Activated CD4-positive, alpha-beta T cell treated with anti-CD3 and anti-CD28 coated beads, Interleukin-2, amount 10 ng/mL, durations not matched to agents 7 days and 5 days (primary cell): ENCODE results near the gene ABCC4. TPM values are rescaled to one million over a fixed set of nuclear protein-coding genes. Genes with fewer than 3 reads are reported as not detected.
"Not testable (repeated sequence)": the region's sequence is repeated elsewhere in the genome, so short reads cannot be mapped to it uniquely, and the experiment has no call there.

Source experiments
- CTCF ChIA-PET: fragments of 350-600 bp; sonication (Branson Sonifier 250); formaldehyde crosslinking; loops from one replicate; lab custom pipeline; 2021; ENCODE audit warnings: antibody characterized with exemption; lab: Charles Lee
- POLR2A ChIA-PET: fragments of 350-600 bp; sonication (Branson Sonifier 250); formaldehyde crosslinking; loops from one replicate; lab custom pipeline; 2021; ENCODE audit warnings: antibody characterized with exemption; lab: Charles Lee
- DNase-seq: peaks from one replicate; pipeline ENCODE4 v3.0.0-alpha.2; 2020
- H3K27ac Mint-ChIP-seq: one replicate; pipeline ENCODE4 v1.8.0; 2021; ENCODE audit warnings: mild to moderate bottlenecking, moderate library complexity, mixed read lengths
- H3K27me3 Mint-ChIP-seq: one replicate; pipeline ENCODE4 v1.8.0; 2021; ENCODE audit warnings: mixed read lengths
- H3K36me3 Mint-ChIP-seq: one replicate; pipeline ENCODE4 v1.8.0; 2021; ENCODE audit warnings: low read depth, mixed read lengths
- H3K4me1 Mint-ChIP-seq: one replicate; pipeline ENCODE4 v1.8.0; 2021; ENCODE audit warnings: mixed read lengths
- H3K4me3 Mint-ChIP-seq: one replicate; pipeline ENCODE4 v1.8.0; 2021; ENCODE audit warnings: mild to moderate bottlenecking, moderate library complexity, mixed read lengths
- H3K9me3 Mint-ChIP-seq: one replicate; pipeline ENCODE4 v1.8.0; 2021; ENCODE audit warnings: mixed read lengths
- total RNA-seq, 2 experiments: library from RNA; stranded (reverse); gene quantifications; one replicate each; pipeline ENCODE4 v1.2.3, GENCODE V29; 2021

The ABCC4 gene
- total RNA-seq, 2 experiments from 2014 or later = 4.8 to 7.0 TPM

DNA sequence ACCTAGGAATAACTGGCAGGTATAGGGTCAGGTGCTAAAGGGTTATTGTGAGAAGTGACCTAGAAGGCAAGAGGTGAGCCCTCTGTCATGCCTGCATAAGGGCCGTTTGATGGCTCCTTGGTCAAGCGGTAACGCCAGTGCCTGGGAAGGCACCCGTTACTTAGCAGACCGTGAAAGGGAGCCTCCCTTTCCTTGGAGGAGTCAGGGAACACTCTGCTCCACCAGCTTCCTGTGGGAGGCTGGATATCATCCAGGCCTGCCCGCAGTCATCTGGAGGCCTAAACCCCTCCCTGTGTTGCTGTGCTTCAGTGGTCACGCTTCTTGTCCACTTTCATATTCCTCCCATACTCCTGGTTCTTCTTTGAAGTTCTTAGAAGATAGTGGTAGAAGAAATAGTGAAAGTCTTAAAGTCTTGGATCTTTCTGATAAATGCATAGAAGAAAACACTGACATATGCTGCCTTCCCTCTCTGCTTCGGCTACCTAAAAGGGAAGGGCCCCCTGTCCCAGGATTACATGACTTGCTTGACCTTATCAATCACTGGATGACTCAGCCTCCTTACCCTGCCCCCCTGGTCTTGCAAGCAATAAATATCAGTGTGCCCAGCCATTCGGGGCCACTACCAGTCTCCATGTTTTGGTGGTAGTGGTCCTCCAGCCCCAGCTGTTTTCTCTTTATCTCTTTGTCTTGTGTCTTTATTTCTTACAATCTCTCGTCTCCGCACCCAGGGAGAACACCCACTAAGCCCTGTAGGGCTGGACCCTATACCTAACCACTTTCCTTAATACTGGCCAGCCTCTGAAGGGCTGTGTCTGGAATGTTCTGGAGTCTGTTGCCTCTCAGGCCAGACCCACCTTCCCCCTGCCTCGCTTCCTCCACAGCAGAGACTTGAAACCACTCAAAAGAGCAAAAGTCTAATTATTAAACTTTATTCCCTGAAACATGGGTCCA lies 16.1 kb upstream of the ABCC4 start:
- DNase-seq = no peak
- no peaks in the 10 kb centered on the region for H3K27me3 Mint-ChIP-seq
- no peaks in the 10 kb centered on the region for H3K36me3 Mint-ChIP-seq
- no peak overlapping the region for H3K27ac Mint-ChIP-seq
- H3K4me1 Mint-ChIP-seq = no peaks in the 10 kb centered on the region
- H3K9me3 Mint-ChIP-seq = no peaks in the 10 kb centered on the region
- ChIA-PET POLR2A (no interaction called here), CTCF (interaction anchor here (0.6 kb wide), 1 partner anchor 21 kb away, joined by 3 read pairs; no protein-coding TSS in a partner anchor)
- no peak overlapping the region for H3K4me3 Mint-ChIP-seq

DNA sequence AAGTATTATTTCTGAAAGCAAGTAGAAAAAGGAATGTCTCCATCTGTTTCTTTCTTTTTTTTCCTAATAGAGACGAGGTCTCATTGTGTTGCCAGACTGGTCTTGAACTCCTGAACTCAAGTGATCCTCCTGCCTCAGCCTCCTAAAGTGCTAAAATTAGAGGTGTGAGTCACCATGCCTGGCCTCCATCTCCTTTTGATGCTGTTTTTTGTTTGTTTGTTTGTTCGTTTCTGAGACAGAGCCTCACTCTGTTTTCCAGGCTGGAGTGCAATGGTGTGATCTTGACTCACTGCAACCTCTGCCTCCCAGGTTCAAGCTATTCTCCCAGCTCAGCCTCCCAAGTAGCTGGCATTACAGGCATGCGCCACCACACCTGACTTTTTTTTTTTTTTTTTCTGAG lies 14.5 kb upstream of the ABCC4 start:
- ChIA-PET POLR2A (no interaction called here), CTCF (no interaction called here)
- no peaks in the 10 kb centered on the region for H3K27me3 Mint-ChIP-seq
- H3K4me1 Mint-ChIP-seq = no peaks in the 10 kb centered on the region
- no peak overlapping the region for H3K27ac Mint-ChIP-seq
- DNase-seq = no peak
- H3K9me3 Mint-ChIP-seq = no peaks in the 10 kb centered on the region
- no peak overlapping the region for H3K4me3 Mint-ChIP-seq
- no peaks in the 10 kb centered on the region for H3K36me3 Mint-ChIP-seq

DNA sequence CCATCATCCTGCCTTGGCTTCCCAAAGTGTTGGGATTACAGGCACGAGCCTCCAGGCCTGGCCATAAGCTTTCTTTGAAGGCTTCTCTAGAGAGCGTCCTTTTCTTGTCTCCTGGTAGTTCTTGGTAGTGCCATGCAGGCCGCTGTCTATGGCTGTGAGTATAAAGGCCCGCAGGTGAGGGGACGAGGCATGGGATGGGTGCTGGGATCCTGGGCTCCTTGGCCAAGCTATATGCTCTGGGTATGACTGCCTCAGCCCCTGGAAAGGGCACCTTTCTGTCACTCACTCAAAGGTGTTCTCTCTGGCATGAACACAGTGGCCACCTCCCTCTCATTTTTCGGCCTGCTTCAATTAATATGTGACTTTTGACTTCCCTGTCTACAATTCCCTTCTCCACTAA lies 6.3 kb upstream of the ABCC4 start:
- Mint-ChIP-seq H3K36me3 (no peaks in the 10 kb centered on the region), H3K4me3 (no peak overlapping the region), H3K27me3 (peaks cover 5% of the 10 kb centered on the region), H3K4me1 (peaks cover 3% of the 10 kb centered on the region), H3K9me3 (no peaks in the 10 kb centered on the region), H3K27ac (no peak overlapping the region)
- POLR2A ChIA-PET = no interaction called here
- CTCF ChIA-PET = no interaction called here
- no peak for DNase-seq

DNA sequence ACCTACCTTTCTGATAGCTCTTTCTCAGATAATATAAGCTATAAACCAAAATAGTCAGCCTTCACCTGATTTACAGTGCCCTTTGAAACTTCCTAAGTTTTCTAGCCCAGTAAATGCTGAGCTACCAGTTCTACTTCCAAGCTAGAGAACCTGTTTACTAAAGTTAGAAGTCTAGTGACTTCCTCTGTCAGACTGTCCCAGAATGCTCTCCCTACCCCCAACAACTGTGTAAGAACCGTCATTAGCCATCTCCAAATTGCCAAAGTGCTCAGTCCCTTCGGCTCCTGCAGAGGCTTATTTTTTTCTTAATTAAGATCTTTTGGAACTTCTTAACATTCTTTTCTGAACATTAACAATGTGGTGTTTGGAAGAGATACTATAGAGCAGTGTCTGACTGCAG lies 3.2 kb upstream of the ABCC4 start:
- Mint-ChIP-seq H3K9me3 (no peaks in the 10 kb centered on the region), H3K27me3 (peaks cover 12% of the 10 kb centered on the region), H3K4me3 (no peak overlapping the region), H3K36me3 (no peaks in the 10 kb centered on the region), H3K27ac (no peak overlapping the region), H3K4me1 (peaks cover 23% of the 10 kb centered on the region)
- POLR2A ChIA-PET = no interaction called here
- no peak for DNase-seq
- CTCF ChIA-PET = interaction anchor here (0.7 to 1.5 kb wide), 2 partner anchors 13 to 59 kb away, joined by 3 to 4 read pairs; no protein-coding TSS in a partner anchor

DNA sequence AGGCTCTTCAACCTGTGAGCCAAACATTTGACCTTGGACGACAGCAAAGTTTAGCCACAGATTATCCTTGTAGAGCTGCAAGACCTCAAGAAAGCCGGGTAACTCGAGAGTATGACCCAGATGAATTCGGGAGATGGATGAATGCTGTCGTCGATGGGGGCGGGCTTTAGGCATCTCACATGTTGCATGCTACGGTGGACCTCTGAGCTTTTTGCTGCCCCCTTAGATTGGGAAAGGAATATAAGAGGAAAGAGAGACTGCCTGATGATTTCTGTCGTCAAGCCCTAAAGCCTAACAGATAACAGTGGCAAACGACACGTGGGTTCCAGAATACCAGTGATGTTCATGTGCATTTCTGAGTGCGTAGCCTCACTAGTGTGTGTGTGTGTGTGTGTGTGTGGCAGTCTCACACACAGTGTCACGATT lies 730 bp upstream of the ABCC4 start:
- DNase-seq = peak; percentile 6
- H3K9me3 Mint-ChIP-seq = no peaks in the 10 kb centered on the region
- POLR2A ChIA-PET = no interaction called here
- no peaks in the 10 kb centered on the region for H3K36me3 Mint-ChIP-seq
- peak overlapping the region; percentile 68 for H3K4me3 Mint-ChIP-seq
- peak overlapping the region; percentile 50 for H3K27ac Mint-ChIP-seq
- peaks cover 30% of the 10 kb centered on the region for H3K4me1 Mint-ChIP-seq
- peaks cover 12% of the 10 kb centered on the region for H3K27me3 Mint-ChIP-seq
- CTCF ChIA-PET = interaction anchor here (0.6 to 2.4 kb wide), 4 partner anchors 13 to 260 kb away, joined by 3 to 6 read pairs (median 3); no protein-coding TSS in a partner anchor

DNA sequence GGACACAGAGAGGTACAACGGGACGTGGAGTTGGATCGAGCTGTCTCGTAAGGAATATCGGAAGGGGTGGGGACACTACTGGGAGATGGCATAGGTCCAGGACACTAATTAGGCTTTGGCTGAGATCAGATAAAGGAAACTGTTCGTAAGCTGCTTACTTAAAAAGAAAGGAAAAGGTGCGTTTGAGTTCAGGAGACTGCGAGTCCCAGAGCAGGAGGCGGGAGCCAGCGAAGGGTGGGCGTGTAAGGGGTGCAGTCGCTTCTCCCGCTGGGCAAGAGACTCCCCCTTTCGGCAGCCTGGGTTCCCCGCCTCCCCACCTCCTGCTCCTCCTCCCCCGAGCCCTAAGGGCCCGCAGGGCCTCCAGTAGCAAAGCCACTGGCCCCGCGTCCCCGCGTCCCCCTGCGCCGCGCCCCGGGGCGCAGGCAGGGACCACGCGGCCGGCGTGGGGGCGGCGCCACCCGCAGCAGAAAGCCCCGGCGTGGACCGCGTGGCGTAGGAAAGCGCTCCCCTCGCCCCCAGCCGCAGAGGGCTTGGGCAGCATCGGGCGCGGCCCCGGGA lies 547 bp downstream of the ABCC4 start:
- Mint-ChIP-seq H3K4me3 (peak overlapping the region; percentile 76), H3K4me1 (peaks cover 30% of the 10 kb centered on the region), H3K27ac (peak overlapping the region; percentile 57), H3K9me3 (no peaks in the 10 kb centered on the region), H3K36me3 (no peaks in the 10 kb centered on the region), H3K27me3 (peaks cover 12% of the 10 kb centered on the region)
- ChIA-PET CTCF (interaction anchor here (0.7 to 2.4 kb wide), 3 partner anchors 12 to 111 kb away, joined by 3 to 6 read pairs (median 4); no protein-coding TSS in a partner anchor), POLR2A (no interaction called here)
- DNase-seq = peak; percentile 49

DNA sequence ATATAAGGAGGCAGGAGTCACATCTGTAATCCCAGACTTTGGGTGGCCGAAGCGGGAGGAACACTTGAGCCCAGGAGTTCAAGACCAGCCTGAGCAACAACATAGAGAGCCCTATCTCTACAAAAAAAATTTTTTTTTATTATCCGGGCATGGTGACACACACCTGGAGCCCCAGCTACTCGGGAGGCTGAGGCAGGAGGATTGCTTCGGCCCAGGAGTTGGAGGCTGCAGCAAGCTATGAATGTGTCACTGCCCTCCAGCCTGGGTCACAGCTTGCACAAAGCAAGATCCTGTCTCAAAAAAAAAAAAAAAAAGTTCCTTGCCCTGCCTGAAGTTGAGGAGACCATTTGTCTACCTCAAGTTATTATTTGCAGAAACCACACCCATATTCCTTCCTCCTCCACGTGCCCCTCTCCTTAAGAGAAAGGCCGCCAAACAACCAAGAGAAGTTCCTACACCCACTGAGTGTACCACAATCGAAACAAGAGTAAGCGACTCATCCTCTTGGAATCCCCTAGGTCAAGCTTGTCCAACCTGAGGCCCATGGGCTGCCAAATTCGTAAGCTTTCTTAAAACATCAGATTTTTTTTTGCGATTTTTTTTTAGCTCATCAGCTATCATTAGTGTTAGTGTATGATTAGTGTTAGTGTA lies 2.2 kb downstream of the ABCC4 start:
- peaks cover 30% of the 10 kb centered on the region for H3K4me1 Mint-ChIP-seq
- H3K27ac Mint-ChIP-seq = no peak overlapping the region
- H3K9me3 Mint-ChIP-seq = no peaks in the 10 kb centered on the region
- H3K36me3 Mint-ChIP-seq = no peaks in the 10 kb centered on the region
- ChIA-PET POLR2A (no interaction called here), CTCF (interaction anchor here (0.7 to 2.8 kb wide), 5 partner anchors 11 to 110 kb away, joined by 3 to 9 read pairs (median 4); no protein-coding TSS in a partner anchor)
- no peak for DNase-seq
- no peak overlapping the region for H3K4me3 Mint-ChIP-seq
- peaks cover 12% of the 10 kb centered on the region for H3K27me3 Mint-ChIP-seq

DNA sequence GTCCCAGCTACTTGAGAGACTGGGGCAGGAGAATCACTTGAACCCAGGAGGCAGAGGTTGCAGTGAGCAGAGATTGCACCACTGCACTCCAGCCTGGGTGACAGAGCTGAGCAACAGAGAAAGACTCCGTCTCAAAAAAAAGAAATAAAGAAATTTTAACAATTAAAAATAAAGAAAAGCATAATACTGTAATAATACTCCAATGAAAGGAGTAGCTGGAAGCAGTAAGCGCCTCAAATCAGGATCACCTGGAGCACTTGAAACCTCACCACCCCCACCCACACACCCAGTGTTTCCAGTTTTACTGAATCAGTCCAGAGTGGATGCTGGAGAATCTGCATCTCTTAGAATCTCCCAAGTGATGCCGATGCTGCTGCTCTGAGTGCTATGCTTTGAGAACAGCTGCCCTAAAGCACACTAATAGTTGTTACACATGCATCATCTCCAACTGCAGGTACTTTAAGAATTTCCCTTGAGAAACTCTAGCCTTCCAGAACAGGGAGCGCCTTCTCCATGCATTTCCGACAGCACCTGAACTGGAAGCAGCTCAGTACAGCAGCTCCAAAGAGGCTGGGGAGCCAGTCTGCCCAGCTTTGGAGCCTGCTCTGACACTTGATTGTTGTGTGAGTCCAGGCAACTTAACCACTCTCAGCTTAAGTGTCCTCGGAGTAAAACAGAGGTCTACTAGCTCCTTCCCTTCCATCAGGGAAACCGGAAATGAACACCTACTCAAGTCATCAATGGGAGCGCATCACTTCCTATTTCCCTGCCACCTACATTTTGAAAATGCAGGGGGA lies 2.9 kb downstream of the ABCC4 start:
- H3K4me1 Mint-ChIP-seq = peaks cover 30% of the 10 kb centered on the region
- ChIA-PET CTCF (interaction anchor here (0.9 to 2.8 kb wide), 3 partner anchors 10 to 109 kb away, joined by 3 to 9 read pairs (median 3); no protein-coding TSS in a partner anchor), POLR2A (no interaction called here)
- no peaks in the 10 kb centered on the region for H3K9me3 Mint-ChIP-seq
- H3K36me3 Mint-ChIP-seq = no peaks in the 10 kb centered on the region
- no peak overlapping the region for H3K4me3 Mint-ChIP-seq
- no peak overlapping the region for H3K27ac Mint-ChIP-seq
- no peak for DNase-seq
- peaks cover 12% of the 10 kb centered on the region for H3K27me3 Mint-ChIP-seq

DNA sequence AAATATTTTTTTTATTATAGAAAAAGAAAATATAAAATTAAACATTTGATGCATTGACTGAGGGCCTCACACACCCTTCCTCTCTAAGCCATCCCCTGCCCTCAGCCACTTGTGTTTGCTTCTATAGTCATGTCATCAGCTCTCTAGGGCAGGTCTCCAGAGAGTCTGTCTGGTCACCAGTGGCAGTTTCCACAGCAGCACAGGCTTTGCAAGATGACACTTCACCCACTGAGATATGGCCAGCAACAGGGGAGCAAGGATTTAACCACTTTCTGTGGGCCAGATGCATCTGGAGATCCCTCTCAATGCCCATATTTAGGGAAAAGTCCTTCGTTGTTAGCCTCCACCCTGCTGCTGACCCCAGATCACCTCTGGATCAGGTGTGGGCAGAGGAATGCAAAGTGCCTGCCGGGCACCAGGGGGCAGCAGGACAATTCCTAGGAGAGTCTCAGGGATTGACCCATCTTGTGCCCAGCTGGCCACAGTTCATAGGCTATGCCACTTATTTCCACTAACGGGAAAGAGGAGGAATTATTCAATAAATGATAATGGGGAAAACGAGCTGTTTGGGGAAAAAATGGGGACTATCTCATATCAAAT lies 4.8 kb downstream of the ABCC4 start:
- Mint-ChIP-seq H3K4me1 (peaks cover 18% of the 10 kb centered on the region), H3K9me3 (no peaks in the 10 kb centered on the region), H3K27ac (no peak overlapping the region), H3K4me3 (no peak overlapping the region), H3K36me3 (no peaks in the 10 kb centered on the region), H3K27me3 (no peaks in the 10 kb centered on the region)
- POLR2A ChIA-PET = no interaction called here
- CTCF ChIA-PET = interaction anchor here (0.5 to 2.8 kb wide), 6 partner anchors 8 to 255 kb away, joined by 3 to 9 read pairs (median 3); no protein-coding TSS in a partner anchor
- DNase-seq = peak; percentile 7

DNA sequence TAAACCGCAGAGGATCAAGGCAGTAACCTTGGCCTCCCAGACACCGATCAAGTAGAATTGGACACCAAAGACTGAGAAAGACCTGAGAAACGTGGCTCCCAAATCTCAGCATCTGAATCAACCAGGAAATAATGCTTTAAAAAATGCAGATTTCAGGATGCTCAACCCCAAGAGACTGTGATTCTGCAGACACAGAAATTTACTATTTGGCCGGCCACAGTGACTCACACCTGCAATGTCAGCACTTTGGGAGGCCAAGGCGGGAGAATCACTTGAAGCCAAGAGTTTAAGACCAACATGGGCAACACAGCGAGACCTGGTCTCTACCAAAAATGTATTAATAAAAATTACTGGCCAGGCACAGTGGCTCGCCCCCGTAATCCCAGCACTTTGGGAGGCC lies 6.2 kb downstream of the ABCC4 start:
- no peaks in the 10 kb centered on the region for H3K27me3 Mint-ChIP-seq
- no peak for DNase-seq
- POLR2A ChIA-PET = no interaction called here
- H3K9me3 Mint-ChIP-seq = no peaks in the 10 kb centered on the region
- no peaks in the 10 kb centered on the region for H3K36me3 Mint-ChIP-seq
- peaks cover 11% of the 10 kb centered on the region for H3K4me1 Mint-ChIP-seq
- CTCF ChIA-PET = no interaction called here
- no peak overlapping the region for H3K4me3 Mint-ChIP-seq
- H3K27ac Mint-ChIP-seq = no peak overlapping the region

DNA sequence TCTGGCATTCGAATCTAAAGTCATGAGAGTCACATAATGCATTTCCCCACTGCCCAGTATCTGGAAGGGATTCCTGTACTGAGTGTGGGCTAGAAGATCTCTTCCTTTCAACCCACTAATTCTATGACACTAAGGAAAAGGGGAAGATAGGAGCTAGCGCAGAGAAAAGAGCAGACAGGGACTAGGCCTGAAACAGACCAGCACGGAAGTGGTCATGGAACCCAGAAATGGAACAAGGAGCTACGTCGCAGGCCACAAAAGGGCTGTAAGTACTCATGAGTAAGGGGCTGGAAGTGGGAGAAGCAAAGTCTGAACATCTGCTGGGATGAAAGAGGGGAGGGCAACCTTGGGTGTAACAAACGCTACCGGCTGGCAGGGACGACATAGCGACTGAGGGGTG lies 8.6 kb downstream of the ABCC4 start:
- H3K4me1 Mint-ChIP-seq = no peaks in the 10 kb centered on the region
- ChIA-PET POLR2A (no interaction called here), CTCF (interaction anchor here (0.8 kb wide), 1 partner anchor 83 kb away, joined by 3 read pairs; no protein-coding TSS in a partner anchor)
- H3K27me3 Mint-ChIP-seq = no peaks in the 10 kb centered on the region
- no peak for DNase-seq
- H3K4me3 Mint-ChIP-seq = no peak overlapping the region
- H3K27ac Mint-ChIP-seq = no peak overlapping the region
- H3K9me3 Mint-ChIP-seq = no peaks in the 10 kb centered on the region
- no peaks in the 10 kb centered on the region for H3K36me3 Mint-ChIP-seq

DNA sequence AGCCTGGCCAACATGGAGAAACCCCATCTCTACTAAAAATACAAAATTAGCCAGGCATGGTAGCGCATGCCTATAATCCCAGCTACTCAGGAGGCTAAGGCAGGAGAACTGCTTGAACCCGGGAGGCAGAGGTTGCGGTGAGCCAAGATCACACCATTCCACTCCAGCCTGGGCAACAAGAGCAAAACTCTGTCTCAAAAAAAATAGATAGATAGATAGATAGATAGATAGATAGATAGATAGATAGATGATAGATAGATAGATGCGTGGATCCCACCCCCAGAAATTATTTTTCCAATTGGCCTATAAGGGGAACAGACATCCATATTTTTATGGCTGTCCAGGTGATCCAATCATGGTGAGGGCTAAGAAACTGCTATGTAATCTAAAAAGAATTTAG lies 11.3 kb downstream of the ABCC4 start:
- DNase-seq, H3K4me1 Mint-ChIP-seq, CTCF ChIA-PET, H3K4me3 Mint-ChIP-seq, H3K9me3 Mint-ChIP-seq, H3K27me3 Mint-ChIP-seq, POLR2A ChIA-PET, H3K27ac Mint-ChIP-seq, H3K36me3 Mint-ChIP-seq: not testable (repeated sequence)
